IMR-90 (cell line): ENCODE data around the gene CAPSL. TPM values are rescaled to one million over a fixed set of nuclear protein-coding genes. Genes with fewer than 3 reads are reported as not detected.

Experiments
- ATAC-seq: fragments of 200-7000 bp; cut with Tn5 transposase; 2 replicates; pipeline ENCODE4 v1.9.1; 2020; ENCODE audit warnings: low read depth, mild to moderate bottlenecking, moderate library complexity
- BruUV-seq: library from RNA; stranded (reverse); fragments of 400-500 nt; replicated peaks from 2 replicates; lab custom pipeline; 2021; lab: Mats Ljungman, UMichigan
- CTCF ChIA-PET: fragments of 300-600 bp; formaldehyde crosslinking; extraction: SDS; loops from one replicate; lab custom pipeline; 2021; ENCODE audit warnings: antibody characterized with exemption; lab: Yijun Ruan, JAX
- POLR2A ChIA-PET: fragments of 300-600 bp; sonication (Branson Sonifier 250); formaldehyde crosslinking; loops from one replicate; lab custom pipeline; 2022; ENCODE audit warnings: antibody characterized with exemption; ENCODE audit not compliant: unreplicated experiment; lab: Charles Lee
- DNase-seq: peaks from one replicate; pipeline ENCODE4 v3.0.0; 2013
- H2AFZ ChIP-seq: replicated peaks from 2 replicates; pipeline ENCODE3; 2013; ENCODE audit warnings: low read length, mild to moderate bottlenecking; ENCODE audit not compliant: poor library complexity
- H2AK5ac ChIP-seq: 2 replicates; pipeline ENCODE4 v1.6.1; 2013; ENCODE audit warnings: low read depth, low read length, inconsistent platforms
- H2AK9ac ChIP-seq: replicated peaks from 2 replicates; pipeline ENCODE3; 2013; ENCODE audit warnings: mild to moderate bottlenecking, low read depth, low read length, moderate library complexity; ENCODE audit not compliant: poor library complexity
- H2BK120ac ChIP-seq: 2 replicates; pipeline ENCODE4 v1.6.1; 2013; ENCODE audit warnings: low read depth, low read length, inconsistent platforms
- H2BK15ac ChIP-seq: 3 replicates; pipeline ENCODE4 v1.6.1; 2013; ENCODE audit warnings: low read depth, low read length, inconsistent platforms
- H2BK20ac ChIP-seq: 2 replicates; pipeline ENCODE4 v1.6.1; 2013; ENCODE audit warnings: low read depth, mild to moderate bottlenecking, inconsistent platforms, low read length, moderate library complexity
- H2BK5ac ChIP-seq: 2 replicates; pipeline ENCODE4 v1.6.1; 2013; ENCODE audit warnings: mild to moderate bottlenecking, low read depth, low read length, inconsistent platforms; ENCODE audit not compliant: poor library complexity, severe bottlenecking
- H3K14ac ChIP-seq: replicated peaks from 2 replicates; pipeline ENCODE4 v1.6.1; 2013; ENCODE audit warnings: low read depth, low read length, inconsistent platforms
- H3K18ac ChIP-seq: 2 replicates; pipeline ENCODE4 v1.6.1; 2013; ENCODE audit warnings: low read depth, low read length, control low read depth
- H3K23ac ChIP-seq: 2 replicates; pipeline ENCODE4 v1.6.1; 2013; ENCODE audit warnings: low read depth, low read length, inconsistent platforms
- H3K27ac ChIP-seq: 2 replicates; pipeline ENCODE4 v1.5.1; 2013; ENCODE audit warnings: mild to moderate bottlenecking, control low read depth, low read length; ENCODE audit not compliant: insufficient read depth
- H3K27me3 ChIP-seq: 2 replicates; pipeline ENCODE4 v1.6.1; 2013; ENCODE audit warnings: low read length; ENCODE audit not compliant: control insufficient read depth, insufficient read depth
- H3K36me3 ChIP-seq: 2 replicates; pipeline ENCODE4 v1.6.1; 2013; ENCODE audit warnings: low read length, mixed read lengths; ENCODE audit not compliant: control insufficient read depth, insufficient read depth
- H3K4ac ChIP-seq: 2 replicates; pipeline ENCODE4 v1.6.1; 2013; ENCODE audit warnings: low read depth, low read length, inconsistent platforms
- H3K4me1 ChIP-seq: 2 replicates; pipeline ENCODE4 v1.6.1; 2013; ENCODE audit warnings: low read length, mixed read lengths; ENCODE audit not compliant: control insufficient read depth, insufficient read depth
- H3K4me2 ChIP-seq: 2 replicates; pipeline ENCODE4 v1.6.1; 2013; ENCODE audit warnings: low read depth, mild to moderate bottlenecking, control low read depth, low read length, moderate library complexity
- H3K4me3 ChIP-seq: 2 replicates; pipeline ENCODE4 v1.5.1; 2013; ENCODE audit warnings: low read depth, mild to moderate bottlenecking, control low read depth, low read length, moderate library complexity; ENCODE audit not compliant: insufficient read depth
- H3K56ac ChIP-seq: 2 replicates; pipeline ENCODE4 v1.6.1; 2013; ENCODE audit warnings: low read length, inconsistent platforms; ENCODE audit not compliant: insufficient read depth; ENCODE audit errors: extremely low read depth
- H3K79me1 ChIP-seq, 2 experiments: 2 replicates each; pipeline ENCODE4 v1.6.1; 2013; ENCODE audit warnings: low read length in 2 of 2, inconsistent platforms in 1 of 2, low read depth in 1 of 2
- H3K9ac ChIP-seq: 2 replicates; pipeline ENCODE4 v1.6.1; 2013; ENCODE audit warnings: low read depth, low read length, control low read depth
- H3K9me1 ChIP-seq: 2 replicates; pipeline ENCODE4 v1.6.1; 2013; ENCODE audit warnings: low read length, inconsistent platforms; ENCODE audit not compliant: insufficient read depth
- H3K9me3 ChIP-seq: 2 replicates; pipeline ENCODE4 v1.6.1; 2013; ENCODE audit warnings: low read length; ENCODE audit not compliant: control insufficient read depth, insufficient read depth
- H4K20me1 ChIP-seq: 2 replicates; pipeline ENCODE4 v1.6.1; 2013; ENCODE audit warnings: low read length, inconsistent platforms; ENCODE audit not compliant: insufficient read depth
- H4K5ac ChIP-seq: 2 replicates; pipeline ENCODE4 v1.6.1; 2013; ENCODE audit warnings: mild to moderate bottlenecking, low read depth, low read length, control low read depth
- H4K8ac ChIP-seq, 2 experiments: 2 replicates each; pipeline ENCODE4 v1.6.1; 2013; ENCODE audit warnings: low read depth in 2 of 2, low read length in 2 of 2, control low read depth in 1 of 2, inconsistent platforms in 1 of 2
- H4K91ac ChIP-seq: 2 replicates; pipeline ENCODE4 v1.6.1; 2013; ENCODE audit warnings: low read depth, low read length, inconsistent platforms; ENCODE audit not compliant: insufficient read depth
- BHLHE40 ChIP-seq: fragments of 150-350 bp; IDR thresholded peaks from 2 replicates; pipeline ENCODE4 v1.6.1; 2016; ENCODE audit warnings: mild to moderate bottlenecking, low read depth, low read length
- CEBPB ChIP-seq: IDR thresholded peaks from 2 replicates; pipeline ENCODE4 v1.6.1; 2012; ENCODE audit warnings: low read depth, low read length, improper control_type of control experiment
- MAFK ChIP-seq: IDR thresholded peaks from 2 replicates; pipeline ENCODE4 v1.6.1; 2012; ENCODE audit warnings: low read depth, low read length, improper control_type of control experiment
- MAZ ChIP-seq: IDR thresholded peaks from 2 replicates; pipeline ENCODE4 v1.6.1; 2012; ENCODE audit warnings: low read depth, mild to moderate bottlenecking, low read length, improper control_type of control experiment, moderate library complexity, borderline replicate concordance
- MXI1 ChIP-seq: IDR thresholded peaks from 2 replicates; pipeline ENCODE4 v1.6.1; 2012; ENCODE audit warnings: low read depth, mild to moderate bottlenecking, low read length, moderate library complexity, borderline replicate concordance
- NFE2L2 ChIP-seq: fragments of 150-350 bp; IDR thresholded peaks from 2 replicates; pipeline ENCODE4 v1.6.1; 2016; ENCODE audit warnings: low read depth, mild to moderate bottlenecking, low read length
- RAD21 ChIP-seq: IDR thresholded peaks from 2 replicates; pipeline ENCODE4 v1.6.1; 2012; ENCODE audit warnings: low read length, improper control_type of control experiment
- RCOR1 ChIP-seq: IDR thresholded peaks from 2 replicates; pipeline ENCODE4 v1.6.1; 2012; ENCODE audit warnings: mild to moderate bottlenecking, low read length, improper control_type of control experiment; ENCODE audit not compliant: insufficient replicate concordance
- RFX5 ChIP-seq: IDR thresholded peaks from 2 replicates; pipeline ENCODE4 v1.8.0; 2012; ENCODE audit warnings: low read depth, mild to moderate bottlenecking, low read length, moderate library complexity
- SMC3 ChIP-seq: fragments of 150-350 bp; IDR thresholded peaks from 2 replicates; pipeline ENCODE4 v1.6.1; 2016; ENCODE audit warnings: low read depth, mild to moderate bottlenecking, antibody characterized with exemption, low read length, moderate library complexity
- WGBS, 2 experiments: methylation state at CpG; one replicate each; pipeline versions ENCODE4 v1.1.5 to v1.1.7; 2013; ENCODE audit warnings: missing lambda C conversion rate in 2 of 2; ENCODE audit not compliant: insufficient read length in 1 of 2; ENCODE audit errors: extremely low coverage in 2 of 2; 5-methylcytosine and 5-hydroxymethylcytosine counted together
- dilution Hi-C: fragments of 300-500 bp; cut with HindIII; formaldehyde crosslinking; loops from one replicate; pipeline ENCODE4 v1.14.3; 2018; ENCODE audit warnings: low sequenced_read_pairs; ENCODE audit not compliant: unreplicated experiment
- in situ Hi-C: fragments of 300-500 bp; cut with MboI; formaldehyde crosslinking; loops from 3 replicates; pipeline ENCODE4 v1.14.3; 2019; ENCODE audit warnings: low sequenced_read_pairs, inconsistent platforms, mixed read lengths
- intact Hi-C: fragments of 100-400 bp; cut with micrococcal nuclease; formaldehyde crosslinking; loops from 2 replicates; pipeline ENCODE4 v1.10.0; 2022
- polyA plus RNA-seq, 3 experiments: library from polyadenylated mRNA; depleted of rRNA; stranded (reverse); fragments of >200 nt; gene quantifications; 2 replicates each; pipeline ENCODE4 v1.2.3, GENCODE V29; 2012; ENCODE audit warnings: low replicate concordance in 1 of 3
- total RNA-seq: library from RNA; depleted of rRNA; stranded (reverse); fragments of >200 nt; gene quantifications from 2 replicates; pipeline ENCODE4 v1.2.3, GENCODE V29; 2012
- TF ChIP-seq, protein P1 (sequence below): fragments of 150-350 bp; IDR thresholded peaks from 2 replicates; pipeline ENCODE4 v1.6.1; 2016; ENCODE audit warnings: low read depth, mild to moderate bottlenecking, low read length, moderate library complexity, borderline replicate concordance
- TF ChIP-seq, protein P2 (sequence below): fragments of 150-350 bp; IDR thresholded peaks from 2 replicates; pipeline ENCODE4 v1.6.1; 2017; ENCODE audit warnings: mild to moderate bottlenecking, antibody characterized with exemption, low read length, low read depth

The CAPSL gene
- total and polyA plus RNA-seq, 2 of the 4 experiments (the other 2 are of a cell fraction), result 0.09 TPM; not detected in 1

DNA sequence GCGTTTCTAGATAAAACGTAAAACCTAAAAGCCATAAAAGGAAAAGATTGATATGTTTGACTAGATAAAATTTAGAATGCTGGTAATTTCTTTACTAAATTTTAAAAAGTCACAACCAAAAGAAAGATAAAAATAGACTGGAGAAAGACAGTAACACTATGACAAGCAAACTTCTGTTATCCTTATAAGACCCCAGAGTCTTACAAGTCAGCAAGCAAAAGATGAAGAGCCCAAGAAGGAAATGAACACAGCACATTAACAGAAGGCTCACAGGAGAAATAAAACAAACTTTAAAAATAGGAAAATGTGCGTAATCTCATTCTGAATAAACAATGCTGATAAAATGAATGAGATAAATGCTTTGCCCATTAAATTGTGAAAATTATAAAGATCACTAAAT, 52.0 kb downstream of the CAPSL start:
- Histone ChIP-seq H3K4me3 (no peak overlapping the region), H2AK5ac (no peak overlapping the region), H2AFZ (no peak overlapping the region), H2BK20ac (no peak overlapping the region), H3K4ac (no peak overlapping the region), H3K9ac (no peak overlapping the region), H3K79me1 (0 out of 4 replicates have a peak, but pooled peaks cover 0 to 2% of the 10 kb centered on the region in 2 experiments), H3K18ac (no peak overlapping the region), H3K9me1 (peaks cover 5% of the 10 kb centered on the region; the same call in 1 of the 2 replicates), H3K23ac (no peak overlapping the region), H3K27me3 (no peaks in the 10 kb centered on the region), H2BK120ac (no peak overlapping the region), H3K4me1 (peaks cover 14% of the 10 kb centered on the region), H4K91ac (no peak overlapping the region), H3K27ac (no peak overlapping the region), H3K14ac (no peak overlapping the region), H3K36me3 (no peaks in the 10 kb centered on the region; the same call in 1 of the 2 replicates), H3K4me2 (no peak overlapping the region), H2BK5ac (no peak overlapping the region), H2AK9ac (no peak overlapping the region), H4K5ac (no peak overlapping the region), H4K8ac (no peak overlapping the region), H2BK15ac (no peak overlapping the region), H3K9me3 (no peaks in the 10 kb centered on the region), H3K56ac (no peak overlapping the region), H4K20me1 (no peaks in the 10 kb centered on the region)
- DNase-seq (no peak), ATAC-seq (no peak)
- intact Hi-C loops, result no loop called here
- WGBS, 2 experiments, result no CpG with 5 or more reads among the region's 3 CpGs
- BruUV-seq, result no TSS peak
- dilution Hi-C loops, result no loop called here
- POLR2A ChIA-PET, result no interaction called here
- in situ Hi-C loops, result no loop called here
- CTCF ChIA-PET, result no interaction called here
- TF ChIP-seq SMC3, result no peak
- TF ChIP-seq RAD21, result no peak
- TF ChIP-seq BHLHE40, result no peak
- no peak for TF ChIP-seq RFX5
- no peak for TF ChIP-seq MAFK
- no peak for TF ChIP-seq NFE2L2
- TF ChIP-seq CEBPB, result no peak
- TF ChIP-seq MXI1, result no peak
- TF ChIP-seq, protein P1, sequence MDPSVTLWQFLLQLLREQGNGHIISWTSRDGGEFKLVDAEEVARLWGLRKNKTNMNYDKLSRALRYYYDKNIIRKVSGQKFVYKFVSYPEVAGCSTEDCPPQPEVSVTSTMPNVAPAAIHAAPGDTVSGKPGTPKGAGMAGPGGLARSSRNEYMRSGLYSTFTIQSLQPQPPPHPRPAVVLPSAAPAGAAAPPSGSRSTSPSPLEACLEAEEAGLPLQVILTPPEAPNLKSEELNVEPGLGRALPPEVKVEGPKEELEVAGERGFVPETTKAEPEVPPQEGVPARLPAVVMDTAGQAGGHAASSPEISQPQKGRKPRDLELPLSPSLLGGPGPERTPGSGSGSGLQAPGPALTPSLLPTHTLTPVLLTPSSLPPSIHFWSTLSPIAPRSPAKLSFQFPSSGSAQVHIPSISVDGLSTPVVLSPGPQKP, result no peak
- no peak for TF ChIP-seq RCOR1
- TF ChIP-seq MAZ, result no peak
- TF ChIP-seq, protein P2, sequence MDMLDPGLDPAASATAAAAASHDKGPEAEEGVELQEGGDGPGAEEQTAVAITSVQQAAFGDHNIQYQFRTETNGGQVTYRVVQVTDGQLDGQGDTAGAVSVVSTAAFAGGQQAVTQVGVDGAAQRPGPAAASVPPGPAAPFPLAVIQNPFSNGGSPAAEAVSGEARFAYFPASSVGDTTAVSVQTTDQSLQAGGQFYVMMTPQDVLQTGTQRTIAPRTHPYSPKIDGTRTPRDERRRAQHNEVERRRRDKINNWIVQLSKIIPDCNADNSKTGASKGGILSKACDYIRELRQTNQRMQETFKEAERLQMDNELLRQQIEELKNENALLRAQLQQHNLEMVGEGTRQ, result no peak
